SK-N-SH (cell line): ENCODE data around the gene CDC25A. TPM values are rescaled to one million over a fixed set of nuclear protein-coding genes. Genes with fewer than 3 reads are reported as not detected.

Source experiments
- CTCF ChIA-PET: fragments of 300-600, 350-600 bp; formaldehyde crosslinking; extraction: SDS; loops from one replicate; lab custom pipeline; 2021; lab: Yijun Ruan, JAX
- POLR2A ChIA-PET: fragments of 350-600 bp; sonication (Branson Sonifier 250); formaldehyde crosslinking; extraction: SDS; loops from one replicate; lab custom pipeline; 2020; ENCODE audit warnings: antibody characterized with exemption, inconsistent platforms; lab: Yijun Ruan, JAX
- DNase-seq: peaks from one replicate; pipeline ENCODE4 v3.0.0; 2012
- H2AFZ ChIP-seq: fragments of 200-600 bp; sonication (generic); 2 replicates; pipeline ENCODE4 v1.8.1; 2016; ENCODE audit warnings: antibody characterized with exemption, mild to moderate bottlenecking, low read depth
- H3F3A ChIP-seq: fragments of 200-600 bp; sonication (generic); replicated peaks from 2 replicates; pipeline ENCODE3; 2016; ENCODE audit warnings: antibody characterized with exemption, mild to moderate bottlenecking; ENCODE audit not compliant: insufficient read depth
- H3K27ac ChIP-seq, 2 experiments: fragments of 200-500 bp in 1 of 2; fragments of 200-600 bp in 1 of 2; sonication (Bioruptor generic) in 1 of 2; sonication (generic), shearing (Covaris generic) in 1 of 2; 2 replicates each; pipeline versions ENCODE4 v1.5.1 to v1.6.1; 2014 to 2016; ENCODE audit warnings: low read depth in 2 of 2, inconsistent platforms in 1 of 2, low read length in 1 of 2, mild to moderate bottlenecking in 1 of 2, mixed read lengths in 1 of 2
- H3K27me3 ChIP-seq: fragments of 200-600 bp; sonication (generic), shearing (Covaris generic); 2 replicates; pipeline ENCODE4 v1.6.1; 2016; ENCODE audit warnings: mixed run types; ENCODE audit not compliant: insufficient read depth
- H3K36me3 ChIP-seq, 2 experiments: fragments of 200-500 bp in 1 of 2; fragments of 200-600 bp in 1 of 2; sonication (Bioruptor generic) in 1 of 2; sonication (generic) in 1 of 2; replicated peaks in 1 of 2; 2 replicates each; pipeline versions ENCODE3 to v1.5.1; 2014 to 2016; ENCODE audit warnings: low read length in 1 of 2, mild to moderate bottlenecking in 1 of 2; ENCODE audit not compliant: insufficient read depth in 2 of 2, control insufficient read depth in 1 of 2
- H3K4me1 ChIP-seq, 2 experiments: fragments of 200-500 bp in 1 of 2; fragments of 200-600 bp in 1 of 2; sonication (Bioruptor generic) in 1 of 2; sonication (generic), shearing (Covaris generic) in 1 of 2; 2 replicates each; pipeline versions ENCODE4 v1.5.1 to v1.6.1; 2014 to 2016; ENCODE audit warnings: low read depth in 1 of 2, low read length in 1 of 2, mixed run types in 1 of 2; ENCODE audit not compliant: insufficient read depth in 2 of 2, control insufficient read depth in 1 of 2
- H3K4me2 ChIP-seq: fragments of 200-600 bp; sonication (generic), shearing (Covaris generic); 2 replicates; pipeline ENCODE4 v1.6.1; 2017; ENCODE audit warnings: mixed run types
- H3K4me3 ChIP-seq, 2 experiments: fragments of 200-500 bp in 1 of 2; fragments of 200-600 bp in 1 of 2; sonication (Bioruptor generic) in 1 of 2; sonication (generic), shearing (Covaris generic) in 1 of 2; 2 replicates each; pipeline versions ENCODE4 v1.5.1 to v1.8.1; 2014 to 2016; ENCODE audit warnings: low read depth in 2 of 2, inconsistent platforms in 1 of 2, low read length in 1 of 2, mild to moderate bottlenecking in 1 of 2, mixed read lengths in 1 of 2, moderate library complexity in 1 of 2
- H3K79me2 ChIP-seq: fragments of 200-600 bp; sonication (generic); 2 replicates; pipeline ENCODE4 v1.8.1; 2017; ENCODE audit warnings: mild to moderate bottlenecking; ENCODE audit not compliant: insufficient read depth
- H3K9ac ChIP-seq: fragments of 200-600 bp; sonication (generic); 2 replicates; pipeline ENCODE4 v1.6.1; 2017; ENCODE audit warnings: mixed run types
- H3K9me2 ChIP-seq: fragments of 200-600 bp; sonication (generic); 2 replicates; pipeline ENCODE4 v1.6.1; 2017; ENCODE audit warnings: mixed run types
- H3K9me3 ChIP-seq: fragments of 200-600 bp; sonication (generic); 2 replicates; pipeline ENCODE4 v1.6.1; 2017; ENCODE audit warnings: mixed run types, mild to moderate bottlenecking, moderate library complexity
- H4K20me1 ChIP-seq: fragments of 200-600 bp; sonication (generic); 2 replicates; pipeline ENCODE4 v1.6.1; 2017; ENCODE audit warnings: mild to moderate bottlenecking, mixed run types; ENCODE audit not compliant: insufficient read depth
- CHD2 ChIP-seq: fragments of 150-350 bp; IDR thresholded peaks from 2 replicates; pipeline ENCODE4 v1.6.1; 2018; ENCODE audit warnings: low read length; ENCODE audit not compliant: partially characterized antibody
- EP300 ChIP-seq, 2 experiments: IDR thresholded peaks; 2 replicates each; pipeline versions ENCODE4 v1.4.0 to v1.6.1; 2012; ENCODE audit warnings: borderline replicate concordance in 1 of 2, low read depth in 1 of 2, low read length in 1 of 2
- EZH2phosphoT487 ChIP-seq: fragments of 200-600 bp; sonication (generic); IDR thresholded peaks from 2 replicates; pipeline ENCODE4 v1.6.1; 2017; ENCODE audit warnings: low read depth, mixed run types, mild to moderate bottlenecking, antibody characterized with exemption, moderate library complexity, borderline replicate concordance
- FOXJ3 ChIP-seq: sonication (generic); formaldehyde crosslinking; IDR thresholded peaks from 2 replicates; pipeline ENCODE4 v1.5.1; 2020; ENCODE audit warnings: mild to moderate bottlenecking, missing genetic modification reagents
- GABPA ChIP-seq: IDR thresholded peaks from 2 replicates; pipeline ENCODE4 v1.4.0; 2012; ENCODE audit warnings: low read depth, mild to moderate bottlenecking
- JUND ChIP-seq: IDR thresholded peaks from 2 replicates; pipeline ENCODE4 v1.4.0; 2012
- MEF2A ChIP-seq: IDR thresholded peaks from 2 replicates; pipeline ENCODE4 v1.4.0; 2012; ENCODE audit warnings: low read depth, borderline replicate concordance
- POLR2AphosphoS5 ChIP-seq: IDR thresholded peaks from 2 replicates; pipeline ENCODE4 v1.6.1; 2012; ENCODE audit warnings: low read depth, low read length
- RFX5 ChIP-seq: IDR thresholded peaks from 2 replicates; pipeline ENCODE4 v1.6.1; 2012; ENCODE audit warnings: mild to moderate bottlenecking, improper control_type of control experiment, low read length
- TEAD4 ChIP-seq: IDR thresholded peaks from 2 replicates; pipeline ENCODE4 v1.4.0; 2012; ENCODE audit warnings: mild to moderate bottlenecking, borderline replicate concordance; ENCODE audit not compliant: insufficient read depth
- USF1 ChIP-seq: IDR thresholded peaks from 2 replicates; pipeline ENCODE4 v1.4.0; 2012; ENCODE audit warnings: low read depth, borderline replicate concordance
- USF2 ChIP-seq: fragments of 150-350 bp; IDR thresholded peaks from 2 replicates; pipeline ENCODE4 v1.6.1; 2017; ENCODE audit warnings: antibody characterized with exemption, low read length, low read depth, borderline replicate concordance
- WGBS: methylation state at CpG from one replicate; pipeline ENCODE4 v1.1.6; 2017; ENCODE audit warnings: low lambda C conversion rate; 5-methylcytosine and 5-hydroxymethylcytosine counted together
- polyA plus RNA-seq, 3 experiments: library from polyadenylated mRNA; depleted of rRNA; stranded (reverse); fragments of >200 nt; gene quantifications; 2 replicates each; pipeline ENCODE4 v1.2.3, GENCODE V29; 2012
- TF ChIP-seq, protein P1 (sequence below): IDR thresholded peaks from 2 replicates; pipeline ENCODE4 v1.6.1; 2012; ENCODE audit warnings: mild to moderate bottlenecking, low read depth, low read length, moderate library complexity
- TF ChIP-seq, protein P2 (sequence below): IDR thresholded peaks from 2 replicates; pipeline ENCODE4; 2012

Gene CDC25A
- polyA plus RNA-seq, 1 of the 3 experiments (the other 2 are of a cell fraction), result 3.3 TPM

DNA sequence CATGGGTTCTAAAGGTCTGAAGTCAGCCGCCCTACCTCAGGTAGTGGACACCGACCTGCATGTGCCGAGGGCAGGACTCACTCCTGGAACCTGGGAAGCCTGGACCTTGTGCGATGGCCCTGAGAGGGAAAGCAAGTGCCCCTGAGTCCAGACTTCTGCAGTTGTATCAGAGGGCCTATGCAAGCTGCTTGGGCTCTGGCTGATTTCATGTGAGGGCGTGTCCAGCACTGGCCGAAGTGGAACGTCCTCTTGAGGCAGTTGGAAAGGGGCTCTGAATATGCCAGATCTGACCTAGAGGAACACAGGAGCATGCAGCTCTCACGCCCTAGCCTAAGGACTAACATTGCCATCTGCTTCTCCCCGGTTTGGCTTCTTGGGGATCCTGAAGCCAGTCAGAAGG is 32.5 kb upstream of the CDC25A start:
- peaks cover 0 to 7% of the 10 kb centered on the region in 2 experiments; a peak in 1 of 4 replicates for H3K4me1 ChIP-seq
- no peak overlapping the region for H3K9ac ChIP-seq
- CTCF ChIA-PET, result no interaction called here
- H3F3A ChIP-seq, result no peaks in the 10 kb centered on the region
- no peaks in the 10 kb centered on the region for H3K36me3 ChIP-seq
- no peaks in the 10 kb centered on the region for H4K20me1 ChIP-seq
- H3K4me2 ChIP-seq, result no peak overlapping the region
- H3K27ac ChIP-seq, result no peak overlapping the region
- POLR2A ChIA-PET, result no interaction called here
- WGBS, result 80% methylated on average over 3 of the region's 9 CpGs
- no peaks in the 10 kb centered on the region for H3K9me2 ChIP-seq
- DNase-seq, result no peak
- H2AFZ ChIP-seq, result no peak overlapping the region
- no peak overlapping the region for H3K4me3 ChIP-seq
- peaks cover 7% of the 10 kb centered on the region; the same call in 1 of the 2 replicates for H3K27me3 ChIP-seq
- H3K79me2 ChIP-seq, result no peaks in the 10 kb centered on the region
- TF ChIP-seq, protein P1, sequence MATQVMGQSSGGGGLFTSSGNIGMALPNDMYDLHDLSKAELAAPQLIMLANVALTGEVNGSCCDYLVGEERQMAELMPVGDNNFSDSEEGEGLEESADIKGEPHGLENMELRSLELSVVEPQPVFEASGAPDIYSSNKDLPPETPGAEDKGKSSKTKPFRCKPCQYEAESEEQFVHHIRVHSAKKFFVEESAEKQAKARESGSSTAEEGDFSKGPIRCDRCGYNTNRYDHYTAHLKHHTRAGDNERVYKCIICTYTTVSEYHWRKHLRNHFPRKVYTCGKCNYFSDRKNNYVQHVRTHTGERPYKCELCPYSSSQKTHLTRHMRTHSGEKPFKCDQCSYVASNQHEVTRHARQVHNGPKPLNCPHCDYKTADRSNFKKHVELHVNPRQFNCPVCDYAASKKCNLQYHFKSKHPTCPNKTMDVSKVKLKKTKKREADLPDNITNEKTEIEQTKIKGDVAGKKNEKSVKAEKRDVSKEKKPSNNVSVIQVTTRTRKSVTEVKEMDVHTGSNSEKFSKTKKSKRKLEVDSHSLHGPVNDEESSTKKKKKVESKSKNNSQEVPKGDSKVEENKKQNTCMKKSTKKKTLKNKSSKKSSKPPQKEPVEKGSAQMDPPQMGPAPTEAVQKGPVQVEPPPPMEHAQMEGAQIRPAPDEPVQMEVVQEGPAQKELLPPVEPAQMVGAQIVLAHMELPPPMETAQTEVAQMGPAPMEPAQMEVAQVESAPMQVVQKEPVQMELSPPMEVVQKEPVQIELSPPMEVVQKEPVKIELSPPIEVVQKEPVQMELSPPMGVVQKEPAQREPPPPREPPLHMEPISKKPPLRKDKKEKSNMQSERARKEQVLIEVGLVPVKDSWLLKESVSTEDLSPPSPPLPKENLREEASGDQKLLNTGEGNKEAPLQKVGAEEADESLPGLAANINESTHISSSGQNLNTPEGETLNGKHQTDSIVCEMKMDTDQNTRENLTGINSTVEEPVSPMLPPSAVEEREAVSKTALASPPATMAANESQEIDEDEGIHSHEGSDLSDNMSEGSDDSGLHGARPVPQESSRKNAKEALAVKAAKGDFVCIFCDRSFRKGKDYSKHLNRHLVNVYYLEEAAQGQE, result no peak
- TF ChIP-seq MEF2A (no peak), EZH2phosphoT487 (no peak), CHD2 (no peak), RFX5 (no peak), JUND (no peak), EP300 (IDR thresholded peaks at IDR 0.05; ENCODE audit: borderline replicate concordance in 1 of 2, low read depth in 1 of 2, low read length in 1 of 2) (no peak), GABPA (no peak), TEAD4 (no peak), FOXJ3 (CRISPR knock-in tag) (no peak), USF1 (no peak), POLR2AphosphoS5 (no peak), USF2 (no peak)
- TF ChIP-seq, protein P2, sequence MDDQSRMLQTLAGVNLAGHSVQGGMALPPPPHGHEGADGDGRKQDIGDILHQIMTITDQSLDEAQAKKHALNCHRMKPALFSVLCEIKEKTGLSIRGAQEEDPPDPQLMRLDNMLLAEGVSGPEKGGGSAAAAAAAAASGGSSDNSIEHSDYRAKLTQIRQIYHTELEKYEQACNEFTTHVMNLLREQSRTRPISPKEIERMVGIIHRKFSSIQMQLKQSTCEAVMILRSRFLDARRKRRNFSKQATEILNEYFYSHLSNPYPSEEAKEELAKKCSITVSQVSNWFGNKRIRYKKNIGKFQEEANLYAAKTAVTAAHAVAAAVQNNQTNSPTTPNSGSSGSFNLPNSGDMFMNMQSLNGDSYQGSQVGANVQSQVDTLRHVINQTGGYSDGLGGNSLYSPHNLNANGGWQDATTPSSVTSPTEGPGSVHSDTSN, result no peak
- no peaks in the 10 kb centered on the region for H3K9me3 ChIP-seq
